Kidney (tissue), 14 donors: ENCODE measurements around the gene MAP3K3. TPM values are rescaled to one million over a fixed set of nuclear protein-coding genes. Genes with fewer than 3 reads are reported as not detected.

Experiments used
- DNase-seq, 5 donors: peaks; one replicate each; pipeline ENCODE4 v3.0.0-alpha.2; 2013 to 2020
- FAIRE-seq: peaks from 2 replicates; lab custom pipeline; 2012; peaks lifted over from hg19 to GRCh38; lab: Jason Lieb, UNC
- H3K27ac ChIP-seq, 2 donors: one replicate each; pipeline ENCODE4 v1.7.0; 2013; ENCODE audit warnings: low read depth in 2 of 2, low read length in 2 of 2, inconsistent platforms in 1 of 2
- H3K27me3 ChIP-seq: one replicate; pipeline ENCODE4 v1.7.1; 2013; ENCODE audit warnings: low read length, inconsistent platforms; ENCODE audit not compliant: control insufficient read depth, insufficient read depth
- H3K36me3 ChIP-seq, 3 donors: one replicate each; pipeline versions ENCODE4 v1.7.0 to v1.7.1; 2013; ENCODE audit warnings: low read length in 3 of 3, control low read depth in 1 of 3, inconsistent platforms in 1 of 3; ENCODE audit not compliant: insufficient read depth in 3 of 3, control insufficient read depth in 2 of 3
- H3K4me1 ChIP-seq, 3 donors: one replicate each; pipeline versions ENCODE4 v1.7.0 to v1.7.1; 2013; ENCODE audit warnings: low read length in 3 of 3, inconsistent platforms in 1 of 3, low read depth in 1 of 3; ENCODE audit not compliant: control insufficient read depth in 2 of 3, insufficient read depth in 2 of 3
- H3K4me3 ChIP-seq, 3 donors: one replicate each; pipeline versions ENCODE4 v1.7.0 to v1.8.1; 2013; ENCODE audit warnings: low read length in 3 of 3, control low read depth in 1 of 3, inconsistent platforms in 1 of 3
- H3K9ac ChIP-seq, 3 donors: one replicate each; pipeline versions ENCODE4 v1.7.0 to v1.7.1; 2013; ENCODE audit warnings: low read length in 3 of 3, control low read depth in 1 of 3, inconsistent platforms in 1 of 3
- H3K9me3 ChIP-seq, 3 donors: one replicate each; pipeline versions ENCODE4 v1.7.0 to v1.7.1; 2013; ENCODE audit warnings: low read length in 3 of 3, control low read depth in 1 of 3, inconsistent platforms in 1 of 3; ENCODE audit not compliant: control insufficient read depth in 2 of 3, insufficient read depth in 1 of 3
- CTCF ChIP-seq: IDR thresholded peaks from 3 replicates; pipeline ENCODE4 v1.5.1; 2012; ENCODE audit warnings: mild to moderate bottlenecking, moderate library complexity, borderline replicate concordance; ENCODE audit not compliant: insufficient read depth; ENCODE audit errors: extremely low read depth
- intact Hi-C: fragments of 100-400 bp; cut with DNase I; formaldehyde crosslinking; loops from one replicate; pipeline ENCODE4 v1.11.1; 2022
- polyA plus RNA-seq: library from polyadenylated mRNA; stranded (reverse); fragments of 350-450 nt; fragmentation: Illumina TruSeq; extraction: RNeasy Lipid Tissue Mini Kit (QIAGEN cat#74804); gene quantifications from one replicate; pipeline ENCODE4 v1.2.3, GENCODE V29; 2014; ENCODE audit warnings: low read depth, low replicate concordance; ENCODE audit not compliant: insufficient read depth
- total RNA-seq: library from RNA; stranded (reverse); fragmentation: NEBNext Ultra II Directional; extraction: Animal tissue kit (Norgen Biotek cat#: 25700); gene quantifications from one replicate; pipeline ENCODE4 v1.2.1, GENCODE V29; 2021
- donor health status: control.
- donor health status: control.
- donor health status: control.
- donor health status: control.
- donor health status: control.
- donor health status: DM: yes; HTN: yes; CAD: no.
- donor health status: Normal renal cell carcinoma (clear cell type).

MAP3K3 gene
- total and polyA plus RNA-seq, 2 donors from 2014 or later, result 17.4 to 50.5 TPM

DNA sequence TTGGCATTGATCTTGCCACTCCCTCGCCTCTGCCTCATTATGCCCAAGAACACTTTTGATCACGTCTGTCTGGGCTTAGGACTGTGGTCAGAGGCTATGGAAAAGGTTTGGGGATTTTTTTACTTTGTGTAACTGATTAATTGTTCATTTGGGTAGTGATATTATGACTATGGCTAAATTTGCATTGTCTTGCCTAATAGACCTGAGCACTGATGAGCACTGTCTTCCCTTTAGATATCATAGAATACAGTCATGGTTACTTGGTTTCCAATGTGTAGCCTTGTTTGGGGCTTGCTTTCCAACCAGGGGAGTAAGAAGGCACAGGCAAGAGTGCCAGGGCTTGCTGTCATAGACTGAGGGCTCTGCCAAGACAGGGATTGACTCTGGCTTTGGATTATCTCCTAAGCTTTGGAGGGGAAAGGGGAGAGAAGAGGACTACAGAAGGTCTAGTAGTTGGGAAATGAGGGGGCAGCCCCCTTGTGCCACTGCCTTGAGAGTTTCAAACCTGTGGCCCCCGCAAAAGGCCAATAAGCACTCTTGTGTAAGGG lies 64.0 kb downstream of the MAP3K3 start:
- Histone ChIP-seq H3K9me3 (no peaks in the 10 kb centered on the region), H3K27me3 (no peaks in the 10 kb centered on the region), H3K9ac (no peak overlapping the region), H3K4me3 (no peak overlapping the region), H3K36me3 (peaks cover 6 to 57% (median 48%) of the 10 kb centered on the region in 3 donors), H3K27ac (no peak overlapping the region), H3K4me1 (no peaks in the 10 kb centered on the region)
- no peak for FAIRE-seq
- intact Hi-C loops, result no loop called here
- DNase-seq, result no peak
- TF ChIP-seq CTCF, result no peak

- TF ChIP-seq CTCF, result no peak
- no peaks in the 10 kb centered on the region for H3K27me3 ChIP-seq
- H3K4me1 ChIP-seq, result no peaks in the 10 kb centered on the region
- no peak overlapping the region for H3K27ac ChIP-seq
- H3K36me3 ChIP-seq, result peaks cover 4 to 53% (median 48%) of the 10 kb centered on the region in 3 donors
- no peak for DNase-seq
- H3K9me3 ChIP-seq, result no peaks in the 10 kb centered on the region
- no peak for FAIRE-seq
- intact Hi-C loops, result no loop called here
- no peak overlapping the region for H3K9ac ChIP-seq
- H3K4me3 ChIP-seq, result no peak overlapping the region
These were observed 66.3 kb downstream of the MAP3K3 start for GRCh38 chr17:63688396-63689020.

DNA sequence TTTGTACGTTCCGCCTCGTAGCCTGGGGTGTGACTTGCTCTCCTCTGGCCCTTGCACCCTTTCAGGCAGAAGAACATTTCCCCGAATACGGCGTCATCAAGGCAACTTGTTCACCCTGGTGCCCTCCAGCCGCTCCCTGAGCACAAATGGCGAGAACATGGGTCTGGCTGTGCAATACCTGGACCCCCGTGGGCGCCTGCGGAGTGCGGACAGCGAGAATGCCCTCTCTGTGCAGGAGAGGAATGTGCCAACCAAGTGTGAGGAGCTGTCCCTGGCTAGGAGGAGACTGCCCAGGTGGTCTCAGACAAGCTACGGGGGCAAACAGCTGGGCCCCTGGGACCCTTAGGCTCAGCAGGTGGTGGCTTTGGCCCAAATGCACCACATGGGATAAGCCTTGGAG lies 67.3 kb downstream of the MAP3K3 start:
- intact Hi-C loops, result no loop called here
- H3K27me3 ChIP-seq, result no peaks in the 10 kb centered on the region
- H3K4me1 ChIP-seq, result no peaks in the 10 kb centered on the region
- DNase-seq (no peak), FAIRE-seq (no peak)
- H3K27ac ChIP-seq, result no peak overlapping the region
- no peaks in the 10 kb centered on the region for H3K9me3 ChIP-seq
- no peak overlapping the region for H3K9ac ChIP-seq
- H3K4me3 ChIP-seq, result no peak overlapping the region
- no peak for TF ChIP-seq CTCF
- H3K36me3 ChIP-seq, result peaks cover 4 to 52% (median 48%) of the 10 kb centered on the region in 3 donors
